OCI-LY1 (cell line): ENCODE measurements around the gene ANKK1.

Source experiments
- EZH2 ChIP-seq: fragments of 200-600 bp; sonication (generic), shearing (Covaris generic); IDR thresholded peaks from 2 replicates; pipeline ENCODE4 v1.8.0; 2017; ENCODE audit warnings: borderline replicate concordance, mixed run types, mild to moderate bottlenecking, antibody characterized with exemption, low read length, moderate library complexity, mixed read lengths
- TF ChIP-seq, protein P1 (sequence below): fragments of 200-600 bp; sonication (generic), shearing (Covaris generic); IDR thresholded peaks from 2 replicates; pipeline ENCODE4 v1.5.1; 2017; ENCODE audit warnings: mild to moderate bottlenecking, antibody characterized with exemption, low read length, moderate library complexity, mixed read lengths

DNA sequence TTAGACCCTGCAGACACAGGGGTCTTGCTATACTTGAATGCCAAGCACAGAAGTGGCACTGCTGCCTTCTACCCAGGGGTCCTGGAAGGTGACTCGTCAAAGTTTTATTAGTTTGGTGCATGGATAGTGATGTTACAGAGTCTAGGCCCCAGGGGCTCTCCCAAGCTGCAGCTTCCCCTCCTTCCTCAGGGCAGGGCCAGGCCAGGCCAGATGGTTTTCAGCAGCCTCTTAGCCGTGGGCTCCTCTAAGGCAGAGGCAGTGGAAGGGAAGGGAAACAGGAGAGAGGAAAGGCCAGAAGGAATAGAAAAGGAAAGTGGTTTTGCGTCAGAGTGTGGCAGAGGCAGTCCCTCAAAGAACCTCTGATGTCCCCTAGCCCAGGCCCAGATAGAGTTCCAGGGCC is 21.9 kb downstream of the ANKK1 start:
- TF ChIP-seq, protein P1, sequence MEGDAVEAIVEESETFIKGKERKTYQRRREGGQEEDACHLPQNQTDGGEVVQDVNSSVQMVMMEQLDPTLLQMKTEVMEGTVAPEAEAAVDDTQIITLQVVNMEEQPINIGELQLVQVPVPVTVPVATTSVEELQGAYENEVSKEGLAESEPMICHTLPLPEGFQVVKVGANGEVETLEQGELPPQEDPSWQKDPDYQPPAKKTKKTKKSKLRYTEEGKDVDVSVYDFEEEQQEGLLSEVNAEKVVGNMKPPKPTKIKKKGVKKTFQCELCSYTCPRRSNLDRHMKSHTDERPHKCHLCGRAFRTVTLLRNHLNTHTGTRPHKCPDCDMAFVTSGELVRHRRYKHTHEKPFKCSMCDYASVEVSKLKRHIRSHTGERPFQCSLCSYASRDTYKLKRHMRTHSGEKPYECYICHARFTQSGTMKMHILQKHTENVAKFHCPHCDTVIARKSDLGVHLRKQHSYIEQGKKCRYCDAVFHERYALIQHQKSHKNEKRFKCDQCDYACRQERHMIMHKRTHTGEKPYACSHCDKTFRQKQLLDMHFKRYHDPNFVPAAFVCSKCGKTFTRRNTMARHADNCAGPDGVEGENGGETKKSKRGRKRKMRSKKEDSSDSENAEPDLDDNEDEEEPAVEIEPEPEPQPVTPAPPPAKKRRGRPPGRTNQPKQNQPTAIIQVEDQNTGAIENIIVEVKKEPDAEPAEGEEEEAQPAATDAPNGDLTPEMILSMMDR = no peak
- no peak for TF ChIP-seq EZH2
